Adrenal gland (tissue), 12 donors: ENCODE measurements around the gene C5AR1. TPM values are rescaled to one million over a fixed set of nuclear protein-coding genes. Genes with fewer than 3 reads are reported as not detected.

Source experiments
- DNase-seq, 7 donors: peaks; one replicate each; pipeline ENCODE4 v3.0.0-alpha.2; 2019 to 2020
- H3K27ac ChIP-seq, 5 donors: fragments of 200-600 bp; sonication (generic) in 4 of 5; 1 replicate in 3 of 5; 2 replicates in 2 of 5; pipeline versions ENCODE4 v1.5.1 to v1.8.0; 2016 to 2020; ENCODE audit warnings: mild to moderate bottlenecking in 1 of 5
- H3K27me3 ChIP-seq: fragments of 200-600 bp; 2 replicates; pipeline ENCODE4 v1.8.0; 2021
- H3K36me3 ChIP-seq, 2 donors: fragments of 200-600 bp; replicated peaks in 1 of 2; 1 replicate in 1 of 2; 2 replicates in 1 of 2; pipeline versions ENCODE4 v1.5.1 to v1.8.0; 2018 to 2022
- H3K4me1 ChIP-seq, 2 donors: fragments of 200-600 bp; replicated peaks in 1 of 2; 1 replicate in 1 of 2; 2 replicates in 1 of 2; pipeline versions ENCODE4 v1.5.1 to v1.8.0; 2018 to 2021
- H3K4me3 ChIP-seq, 4 donors: fragments of 200-600 bp; sonication (generic) in 3 of 4; one replicate each; pipeline ENCODE4 v1.5.1; 2016 to 2018
- H3K9me3 ChIP-seq, 3 donors: fragments of 200-600 bp; sonication (generic) in 1 of 3; replicated peaks in 1 of 3; 1 replicate in 2 of 3; 2 replicates in 1 of 3; pipeline versions ENCODE4 v1.5.1 to v1.8.0; 2016 to 2021
- CTCF ChIP-seq, 6 experiments: fragments of 450-650 bp in 4 of 6; fragments of 200-600 bp in 2 of 6; sonication (generic) in 1 of 6; IDR thresholded peaks; 1 replicate in 5 of 6; 2 replicates in 1 of 6; pipeline versions ENCODE4 v1.5.1 to v1.8.0; 2016 to 2021; ENCODE audit warnings: antibody characterized with exemption in 6 of 6, mild to moderate bottlenecking in 2 of 6, moderate library complexity in 1 of 6
- POLR2A ChIP-seq, 2 donors: fragments of 450-650 bp; IDR thresholded peaks; one replicate each; pipeline ENCODE4 v1.6.1; 2017; ENCODE audit warnings: antibody characterized with exemption in 2 of 2, mild to moderate bottlenecking in 2 of 2, moderate library complexity in 1 of 2
- WGBS, 4 donors: extraction: QIAGEN DNeasy Blood & Tissue Kit in 2 of 4; methylation state at CpG; one replicate each; pipeline versions ENCODE4 v1.1.5 to v1.1.7; 2013 to 2017; 5-methylcytosine and 5-hydroxymethylcytosine counted together
- intact Hi-C, 2 donors: fragments of 100-400 bp; cut with DNase I; formaldehyde crosslinking; loops; one replicate each; pipeline versions ENCODE4 v1.14.1 to v1.15.0; 2022 to 2023
- polyA plus RNA-seq, 3 donors: library from polyadenylated mRNA; stranded (reverse); fragments of 200-250 nt in 2 of 3; fragments of 350-450 nt in 1 of 3; fragmentation: Illumina TruSeq in 1 of 3; extraction: RNeasy Lipid Tissue Mini Kit (QIAGEN cat#74804) in 1 of 3; gene quantifications; one replicate each; pipeline ENCODE4 v1.2.3, GENCODE V29; 2013 to 2014
- total RNA-seq, 9 donors: library from RNA; depleted of rRNA in 4 of 9; stranded (reverse); fragments of >200 nt in 4 of 9; fragments of 120-200 nt in 1 of 9; fragmentation: NEBNext Ultra II Directional in 1 of 9; extraction: Animal tissue kit (Norgen Biotek cat#: 25700) in 1 of 9; gene quantifications; one replicate each; pipeline versions ENCODE4 v1.1.0 to v1.2.4, GENCODE V29; 2013 to 2023
- donor health status: healthy with polysubstance abuse.
- donor health status: Bipolar disorder and iron deficiency.
- donor health status: DM: yes; HTN: yes; CAD: no.
- donor health status: DM: no; HTN: no; CAD: no.
- donor health status: DM: no; HTN: no; CAD: no.
- donor health status: DM: yes; HTN: yes; CAD: no.

Gene C5AR1
- total and polyA plus RNA-seq, 12 donors, result 0.91 to 34.8 (median 14.6) TPM

- no peak overlapping the region for H3K27ac ChIP-seq
- peak in 1 of 7 donors; percentile 25 for DNase-seq
- H3K9me3 ChIP-seq, result no peaks in the 10 kb centered on the region
- H3K36me3 ChIP-seq, result peaks cover 0 to 49% of the 10 kb centered on the region in 2 donors
- WGBS, 4 donors, result 77 to 90% (median 83%) methylated on average over 4 to 10 of the region's 10 CpGs
- H3K4me3 ChIP-seq, result no peak overlapping the region
- no peaks in the 10 kb centered on the region for H3K27me3 ChIP-seq
- peaks cover 9 to 12% of the 10 kb centered on the region in 2 donors for H3K4me1 ChIP-seq
- intact Hi-C loops, result no loop called here
- no peak for TF ChIP-seq POLR2A (IDR thresholded peaks at IDR 0.05)
- no peak for TF ChIP-seq CTCF (IDR thresholded peaks at IDR 0.05)
Measured at GRCh38 chr19:47270408-47270807, 39.3 kb upstream of the C5AR1 start.

DNA sequence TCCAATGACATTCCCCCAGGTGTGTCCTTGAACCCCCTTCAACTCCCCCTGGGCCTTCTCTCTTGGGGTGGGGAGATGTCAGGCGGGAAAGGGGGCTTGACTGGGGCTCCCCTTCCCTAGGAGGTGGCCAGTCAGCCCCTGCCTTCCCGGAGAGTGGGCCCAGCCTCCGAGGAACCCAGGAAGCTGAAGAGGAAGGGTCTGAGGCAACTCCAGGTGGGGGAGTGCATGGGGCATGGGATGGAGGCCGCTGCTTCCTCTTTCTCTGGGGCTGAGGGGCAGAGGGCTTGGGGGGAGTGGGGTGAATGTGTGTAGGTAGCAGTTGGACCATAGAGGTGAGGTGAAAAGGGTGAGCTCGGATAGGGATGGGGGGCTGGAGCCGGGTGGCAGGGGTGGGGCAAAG is 37.7 kb upstream of the C5AR1 start:
- no peak for TF ChIP-seq CTCF (IDR thresholded peaks at IDR 0.05)
- no peak for TF ChIP-seq POLR2A (IDR thresholded peaks at IDR 0.05)

GRCh38 chr19:47272448-47273312 is 37.0 kb upstream of the C5AR1 start:
- Histone ChIP-seq H3K36me3 (peaks cover 0 to 27% of the 10 kb centered on the region in 2 donors), H3K27ac (peak overlapping the region; percentile 75 to 99 (median 97)), H3K9me3 (no peaks in the 10 kb centered on the region), H3K4me3 (peak overlapping the region; percentile 0 to 67 (median 48)), H3K4me1 (peaks cover 21 to 26% of the 10 kb centered on the region in 2 donors), H3K27me3 (no peaks in the 10 kb centered on the region)
- peak; percentile 36 to 89 (median 83) for DNase-seq
- peak in 1 of 6 experiments; percentile 16 for TF ChIP-seq CTCF (IDR thresholded peaks at IDR 0.05)
- TF ChIP-seq POLR2A (IDR thresholded peaks at IDR 0.05), result no peak
- WGBS, 4 donors, result 37 to 63% (median 43%) methylated on average over 25 to 42 of the region's 42 CpGs
- intact Hi-C loops, result no loop called here

More for the DNA sequence above, 37.7 kb upstream of the C5AR1 start:
- H3K4me1 ChIP-seq, result peaks cover 19 to 21% of the 10 kb centered on the region in 2 donors
- WGBS, 4 donors, result 76 to 83% (median 79%) methylated on average over 5 to 6 of the region's 6 CpGs
- DNase-seq, result peak in 2 of 7 donors; percentile 44 to 46
- H3K36me3 ChIP-seq, result peaks cover 0 to 34% of the 10 kb centered on the region in 2 donors
- H3K27ac ChIP-seq, result peak overlapping the region in 1 of 5 donors; percentile 97
- H3K4me3 ChIP-seq, result no peak overlapping the region
- H3K9me3 ChIP-seq, result no peaks in the 10 kb centered on the region
- no peaks in the 10 kb centered on the region for H3K27me3 ChIP-seq
- intact Hi-C loops, result no loop called here

- H3K4me1 ChIP-seq, result peaks cover 21 to 27% of the 10 kb centered on the region in 2 donors
- DNase-seq, result peak; percentile 93 to 97 (median 96)
- H3K27me3 ChIP-seq, result no peaks in the 10 kb centered on the region
- H3K36me3 ChIP-seq, result peaks cover 0 to 20% of the 10 kb centered on the region in 2 donors
- TF ChIP-seq POLR2A (IDR thresholded peaks at IDR 0.05) (peak; percentile 60 to 90), CTCF (IDR thresholded peaks at IDR 0.05) (no peak)
- intact Hi-C loops, result no loop called here
- 0 to 1% (median 1%) methylated on average over 17 to 53 of the region's 54 CpGs for WGBS, 4 donors
- H3K4me3 ChIP-seq, result peak overlapping the region; percentile 0 to 67 (median 48)
- no peaks in the 10 kb centered on the region for H3K9me3 ChIP-seq
- peak overlapping the region; percentile 75 to 99 (median 97) for H3K27ac ChIP-seq
Measured at GRCh38 chr19:47273313-47274070, 36.2 kb upstream of the C5AR1 start.
